CD14-positive monocyte (primary cell): ENCODE data around the gene ATP6V0E2. TPM values are rescaled to one million over a fixed set of nuclear protein-coding genes. Genes with fewer than 3 reads are reported as not detected.
"Not testable (repeated sequence)": the region's sequence is repeated elsewhere in the genome, so short reads cannot be mapped to it uniquely, and the experiment has no call there.

Experiments used
- DNase-seq, 3 donors: peaks; one replicate each; pipeline ENCODE4 v3.0.0-alpha.2; 2011 to 2022
- H2AFZ ChIP-seq: 2 replicates; pipeline ENCODE4 v1.6.0; 2012; ENCODE audit warnings: mild to moderate bottlenecking, low read depth, low read length, inconsistent platforms; ENCODE audit not compliant: insufficient read depth, poor library complexity, severe bottlenecking
- H3K27ac ChIP-seq, 2 donors: 1 replicate in 1 of 2; 2 replicates in 1 of 2; pipeline ENCODE4 v1.5.1; 2012 to 2013; ENCODE audit warnings: low read length in 2 of 2, control low read depth in 1 of 2, inconsistent platforms in 1 of 2, low read depth in 1 of 2, mild to moderate bottlenecking in 1 of 2
- H3K27me3 ChIP-seq, 2 donors: one replicate each; pipeline versions ENCODE4 v1.6.0 to v1.6.1; 2011 to 2013; ENCODE audit warnings: low read length in 2 of 2; ENCODE audit not compliant: control insufficient read depth in 2 of 2, insufficient read depth in 2 of 2
- H3K36me3 ChIP-seq, 2 donors: replicated peaks in 1 of 2; 1 replicate in 1 of 2; 2 replicates in 1 of 2; pipeline versions ENCODE4 v1.5.1 to v1.6.1; 2012 to 2013; ENCODE audit warnings: low read length in 2 of 2, control low read depth in 1 of 2, inconsistent platforms in 1 of 2, mild to moderate bottlenecking in 1 of 2; ENCODE audit not compliant: insufficient read depth in 2 of 2, control insufficient read depth in 1 of 2
- H3K4me1 ChIP-seq, 2 donors: 1 replicate in 1 of 2; 2 replicates in 1 of 2; pipeline versions ENCODE4 v1.5.1 to v1.6.1; 2012 to 2013; ENCODE audit warnings: low read length in 2 of 2, control low read depth in 1 of 2, inconsistent platforms in 1 of 2, mild to moderate bottlenecking in 1 of 2, moderate library complexity in 1 of 2; ENCODE audit not compliant: insufficient read depth in 2 of 2, control insufficient read depth in 1 of 2
- H3K4me2 ChIP-seq: replicated peaks from 2 replicates; pipeline ENCODE3; 2012; ENCODE audit warnings: low read length, moderate library complexity, mild to moderate bottlenecking; ENCODE audit not compliant: poor library complexity, severe bottlenecking; ENCODE audit errors: extremely low read depth
- H3K4me3 ChIP-seq, 3 experiments: fragments of 200-600 bp in 1 of 3; sonication (generic) in 1 of 3; replicated peaks in 1 of 3; 1 replicate in 2 of 3; 2 replicates in 1 of 3; pipeline ENCODE4 v1.5.1; 2011 to 2013; ENCODE audit warnings: low read length in 3 of 3, mild to moderate bottlenecking in 3 of 3, control low read depth in 2 of 3, low read depth in 2 of 3, inconsistent platforms in 1 of 3, moderate library complexity in 1 of 3
- H3K79me2 ChIP-seq: 2 replicates; pipeline ENCODE4 v1.6.0; 2012; ENCODE audit warnings: mild to moderate bottlenecking, control low read depth, inconsistent platforms, low read length, moderate library complexity; ENCODE audit not compliant: insufficient read depth
- H3K9ac ChIP-seq: 2 replicates; pipeline ENCODE4 v1.6.0; 2017; ENCODE audit warnings: low read length, mild to moderate bottlenecking; ENCODE audit not compliant: insufficient read depth, poor library complexity, severe bottlenecking
- H3K9me3 ChIP-seq, 2 donors: replicated peaks in 1 of 2; 1 replicate in 1 of 2; 2 replicates in 1 of 2; pipeline versions ENCODE4 v1.5.1 to v1.6.1; 2012 to 2013; ENCODE audit warnings: low read length in 2 of 2, control low read depth in 1 of 2; ENCODE audit not compliant: control insufficient read depth in 1 of 2, insufficient read depth in 1 of 2
- H4K20me1 ChIP-seq: 2 replicates; pipeline ENCODE4 v1.6.0; 2012; ENCODE audit warnings: mild to moderate bottlenecking, low read length, control low read depth, moderate library complexity; ENCODE audit not compliant: insufficient read depth
- H3K27ac Mint-ChIP-seq, 7 donors: one replicate each; pipeline ENCODE4 v1.8.0; 2020; ENCODE audit warnings: mild to moderate bottlenecking in 7 of 7, mixed read lengths in 7 of 7, moderate library complexity in 6 of 7, inconsistent platforms in 2 of 7
- H3K27me3 Mint-ChIP-seq, 3 donors: one replicate each; pipeline ENCODE4 v1.8.0; 2021 to 2022; ENCODE audit warnings: low read depth in 3 of 3, mild to moderate bottlenecking in 3 of 3, mixed read lengths in 3 of 3, moderate library complexity in 3 of 3, inconsistent platforms in 1 of 3
- H3K36me3 Mint-ChIP-seq, 2 donors: one replicate each; pipeline ENCODE4 v1.8.0; 2020; ENCODE audit warnings: mixed read lengths in 2 of 2, inconsistent platforms in 1 of 2, mild to moderate bottlenecking in 1 of 2
- H3K4me1 Mint-ChIP-seq: one replicate; pipeline ENCODE4 v1.8.0; 2020; ENCODE audit warnings: mild to moderate bottlenecking, mixed read lengths
- H3K4me3 Mint-ChIP-seq, 2 donors: one replicate each; pipeline ENCODE4 v1.8.0; 2020; ENCODE audit warnings: mild to moderate bottlenecking in 2 of 2, mixed read lengths in 2 of 2, moderate library complexity in 1 of 2
- H3K9me3 Mint-ChIP-seq, 7 donors: one replicate each; pipeline ENCODE4 v1.8.0; 2020 to 2022; ENCODE audit warnings: mixed read lengths in 7 of 7, mild to moderate bottlenecking in 6 of 7, moderate library complexity in 6 of 7, inconsistent platforms in 2 of 7
- WGBS: methylation state at CpG from one replicate; pipeline ENCODE4 v1.1.5; 2013; ENCODE audit warnings: missing lambda C conversion rate; ENCODE audit not compliant: insufficient coverage; 5-methylcytosine and 5-hydroxymethylcytosine counted together
- intact Hi-C, 2 donors: fragments of 100-400 bp; cut with micrococcal nuclease; formaldehyde crosslinking; loops; one replicate each; pipeline versions ENCODE4 v1.15.0 to v1.15.1; 2023
- polyA plus RNA-seq, 3 donors: library from polyadenylated mRNA; depleted of rRNA in 1 of 3; unstranded in 2 of 3; stranded (reverse) in 1 of 3; fragments of 300-500 nt in 2 of 3; fragments of >200 nt in 1 of 3; fragmentation: Illumina TruSeq in 2 of 3; gene quantifications; 1 replicate in 2 of 3; 2 replicates in 1 of 3; pipeline ENCODE4 v1.2.3, GENCODE V29; 2012 to 2021
- small RNA-seq: library from RNA; depleted of rRNA; stranded (forward); fragments of <200 nt; gene quantifications from one replicate; pipeline ENCODE3, GENCODE V24; 2012; ENCODE audit warnings: low read depth; ENCODE audit not compliant: insufficient read length

Gene ATP6V0E2
- polyA plus RNA-seq, 3 donors, result 4.4 to 13.3 (median 8.2) TPM

GRCh38 chr7:149910219-149910618 lies 36.5 kb downstream of the ATP6V0E2 start:
- H3K9ac ChIP-seq, H3K4me1 ChIP-seq, H3K27ac Mint-ChIP-seq, H3K27me3 ChIP-seq, H3K9me3 ChIP-seq, DNase-seq, H3K27ac ChIP-seq, H3K4me1 Mint-ChIP-seq, H3K4me2 ChIP-seq, intact Hi-C loops, H3K36me3 ChIP-seq, H3K4me3 ChIP-seq, H3K36me3 Mint-ChIP-seq, H3K9me3 Mint-ChIP-seq, H3K79me2 ChIP-seq, H3K27me3 Mint-ChIP-seq, H3K4me3 Mint-ChIP-seq, H2AFZ ChIP-seq, H4K20me1 ChIP-seq: not testable (repeated sequence)
- WGBS, result no CpG with 5 or more reads among the region's 9 CpGs

- H3K27ac Mint-ChIP-seq, H3K9ac ChIP-seq, H2AFZ ChIP-seq, H3K27me3 ChIP-seq, DNase-seq, H3K4me1 Mint-ChIP-seq, H3K4me3 ChIP-seq, H3K4me3 Mint-ChIP-seq, H3K27ac ChIP-seq, H3K9me3 ChIP-seq, H3K4me1 ChIP-seq, H3K4me2 ChIP-seq, H3K79me2 ChIP-seq, H3K36me3 Mint-ChIP-seq, H4K20me1 ChIP-seq, H3K36me3 ChIP-seq, H3K27me3 Mint-ChIP-seq, H3K9me3 Mint-ChIP-seq, intact Hi-C loops: not testable (repeated sequence)
- no CpG with 5 or more reads among the region's 4 CpGs for WGBS
These were observed 38.4 kb downstream of the ATP6V0E2 start for GRCh38 chr7:149912126-149912525.

- H3K4me1 ChIP-seq, H3K27me3 ChIP-seq, H3K9me3 ChIP-seq, H2AFZ ChIP-seq, H3K4me1 Mint-ChIP-seq, H3K4me3 Mint-ChIP-seq, H3K36me3 ChIP-seq, H3K9me3 Mint-ChIP-seq, H3K4me3 ChIP-seq, DNase-seq, H3K79me2 ChIP-seq, H3K27ac Mint-ChIP-seq, intact Hi-C loops, H4K20me1 ChIP-seq, H3K27ac ChIP-seq, H3K27me3 Mint-ChIP-seq, H3K4me2 ChIP-seq, H3K36me3 Mint-ChIP-seq, H3K9ac ChIP-seq: not testable (repeated sequence)
- 97% methylated on average over 3 of the region's 7 CpGs for WGBS
These were observed 52.6 kb downstream of the ATP6V0E2 start for GRCh38 chr7:149926414-149926813.

Small RNAs within 50 kb of the gene (small RNA-seq; reads per million reads assigned to genes)
- gene AC093458.1, result not detected

Other genes starting within 250 kb of the ATP6V0E2 start
- gene ZNF467, start 100.4 kb upstream of the ATP6V0E2 start, polyA plus RNA-seq, result 100 to 1,000 TPM in 1 of 3 donors, 10 to 100 TPM in 2; 43.4 to 100 (median 52.8) TPM
- gene ZNF862, start 35.6 kb upstream of the ATP6V0E2 start, polyA plus RNA-seq, result 10 to 100 TPM in 1 of 3 donors, 1 to 10 TPM in 2; 1.3 to 18.4 (median 2.7) TPM